Brain pericyte (primary cell): ENCODE results near the gene TSPY1.
"Not testable (repeated sequence)": the region's sequence is repeated elsewhere in the genome, so short reads cannot be mapped to it uniquely, and the experiment has no call there.

Experiments used
- DNase-seq: peaks from one replicate; pipeline ENCODE4 v3.0.0-alpha.2; 2012; ENCODE audit warnings: low read depth, low spot score

Gene TSPY1, protein sequence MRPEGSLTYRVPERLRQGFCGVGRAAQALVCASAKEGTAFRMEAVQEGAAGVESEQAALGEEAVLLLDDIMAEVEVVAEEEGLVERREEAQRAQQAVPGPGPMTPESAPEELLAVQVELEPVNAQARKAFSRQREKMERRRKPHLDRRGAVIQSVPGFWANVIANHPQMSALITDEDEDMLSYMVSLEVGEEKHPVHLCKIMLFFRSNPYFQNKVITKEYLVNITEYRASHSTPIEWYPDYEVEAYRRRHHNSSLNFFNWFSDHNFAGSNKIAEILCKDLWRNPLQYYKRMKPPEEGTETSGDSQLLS

GRCh38 chrY:9466655-9467054, at the start of gene TSPY1:
Gene TSPY1 (plus strand): TSS chrY:9466955. CDS start chrY:9467001, 46 bp downstream.
- DNase-seq, result not testable (repeated sequence)

DNA sequence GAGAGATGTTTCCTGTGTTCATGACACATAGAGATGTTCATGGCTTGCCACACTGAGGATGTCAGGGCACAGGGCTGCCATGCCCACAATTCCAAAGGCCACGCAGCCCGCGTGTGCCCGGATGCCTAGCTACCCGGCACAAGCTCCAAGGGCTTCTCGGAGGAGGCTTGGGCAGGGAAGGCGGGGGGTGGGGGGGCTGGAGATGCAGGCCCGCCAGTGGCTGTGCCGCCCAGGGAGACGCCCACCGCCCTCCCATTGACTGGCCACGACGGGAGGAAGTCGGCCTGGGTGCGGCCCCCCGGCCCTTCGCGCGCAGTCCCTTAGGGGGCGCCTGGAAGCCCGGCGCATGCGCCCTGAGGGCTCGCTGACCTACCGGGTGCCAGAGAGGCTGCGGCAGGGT, 20.2 kb downstream of the TSPY1 start, which contains the start of gene TSPY9:
TSS of gene TSPY9 (plus strand) at position 301 of the 400 bp plus-strand sequence. CDS start at position 347, 46 bp downstream.
- DNase-seq, result not testable (repeated sequence)

GRCh38 chrY:9504396-9504795, 37.6 kb downstream of the TSPY1 start:
- DNase-seq, result not testable (repeated sequence)

DNA sequence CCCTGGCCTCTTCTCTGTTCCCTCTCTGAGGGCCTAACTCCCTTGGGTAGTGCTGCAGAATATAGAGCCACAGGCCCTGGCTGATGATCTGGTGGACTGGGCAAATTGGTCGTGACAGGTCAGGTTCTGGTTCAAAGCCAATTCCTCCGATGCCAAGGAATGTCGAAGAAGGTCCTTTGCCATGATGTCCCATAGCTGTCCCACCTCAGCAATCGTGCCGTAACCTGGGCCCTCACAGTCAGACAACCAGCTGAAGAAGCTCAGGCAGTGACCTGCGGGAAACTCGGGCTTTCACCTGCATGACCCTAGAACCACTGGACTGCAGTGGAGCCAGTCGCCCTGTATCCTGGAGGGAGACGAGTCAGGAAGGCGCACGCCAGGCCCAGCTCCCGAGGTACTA, 49.5 kb downstream of the TSPY1 start:
- not testable (repeated sequence) for DNase-seq
